Upper lobe of right lung (tissue), 1 donor: ENCODE results near the gene RAB3C. TPM values are rescaled to one million over a fixed set of nuclear protein-coding genes. Genes with fewer than 3 reads are reported as not detected.

Experiments
- ATAC-seq: fragments of 200-7000 bp; cut with Tn5 transposase; one replicate; pipeline ENCODE4 v1.9.1; 2020; ENCODE audit warnings: mild to moderate bottlenecking, moderate library complexity
- DNase-seq: peaks from one replicate; pipeline ENCODE4 v3.0.0-alpha.2; 2020
- H3K27ac ChIP-seq: fragments of 200-600 bp; one replicate; pipeline ENCODE4 v1.8.0; 2022
- H3K27me3 ChIP-seq: fragments of 200-600 bp; one replicate; pipeline ENCODE4 v1.8.0; 2022; ENCODE audit warnings: mild to moderate bottlenecking
- H3K36me3 ChIP-seq: fragments of 200-600 bp; one replicate; pipeline ENCODE4 v1.8.0; 2022
- H3K4me1 ChIP-seq: fragments of 200-600 bp; one replicate; pipeline ENCODE4 v1.8.0; 2022
- H3K4me3 ChIP-seq: fragments of 200-600 bp; one replicate; pipeline ENCODE4 v1.8.0; 2022; ENCODE audit warnings: mild to moderate bottlenecking
- H3K9me3 ChIP-seq: fragments of 200-600 bp; one replicate; pipeline ENCODE4 v1.8.0; 2022
- CTCF ChIP-seq: fragments of 200-600 bp; IDR thresholded peaks from one replicate; pipeline ENCODE4 v1.8.0; 2022; ENCODE audit warnings: antibody characterized with exemption
- intact Hi-C: fragments of 100-400 bp; cut with DNase I; formaldehyde crosslinking; loops from one replicate; pipeline ENCODE4 v1.11.0; 2022
- total RNA-seq: library from RNA; stranded (reverse); fragmentation: NEBNext Ultra II Directional; extraction: Animal tissue kit (Norgen Biotek cat#: 25700); gene quantifications from one replicate; pipeline ENCODE4 v1.2.1, GENCODE V29; 2021
- donor health status: DM: no; HTN: yes; CAD: no; lungs with severe emphysema.

The RAB3C gene
- total RNA-seq, 1 donor from 2014 or later: 0.67 TPM

GRCh38 chr5:58753446-58753845, 170.6 kb downstream of the RAB3C start:
- no peaks in the 10 kb centered on the region for H3K4me1 ChIP-seq

DNA sequence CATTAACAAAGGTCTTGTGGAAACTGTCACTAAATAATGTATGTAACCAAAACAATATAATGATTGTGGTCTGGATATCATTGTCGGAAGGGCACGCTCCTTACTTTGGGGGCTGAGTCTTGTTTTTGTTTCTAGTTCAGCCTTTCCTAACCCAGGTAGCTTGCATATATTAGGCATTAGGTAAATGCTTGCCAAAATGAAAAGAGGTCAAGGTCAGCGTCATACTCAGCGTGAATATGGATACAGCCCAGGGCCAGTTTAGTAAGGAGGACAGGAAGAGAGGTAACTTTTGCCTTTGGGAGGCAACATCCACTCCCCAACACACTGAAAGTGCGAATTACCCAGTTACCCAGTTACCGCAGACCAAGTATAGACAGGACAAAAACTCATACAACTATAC, 171.4 kb downstream of the RAB3C start:
- H3K27me3 ChIP-seq: no peaks in the 10 kb centered on the region
- H3K9me3 ChIP-seq: no peaks in the 10 kb centered on the region
- no peak overlapping the region for H3K4me3 ChIP-seq
- no peak for DNase-seq
- H3K36me3 ChIP-seq: no peaks in the 10 kb centered on the region
- H3K4me1 ChIP-seq: no peaks in the 10 kb centered on the region
- no peak for ATAC-seq
- intact Hi-C loops: no loop called here
- no peak overlapping the region for H3K27ac ChIP-seq
- TF ChIP-seq CTCF: no peak

More at GRCh38 chr5:58753446-58753845, 170.6 kb downstream of the RAB3C start:
- H3K9me3 ChIP-seq: no peaks in the 10 kb centered on the region
- DNase-seq (no peak), ATAC-seq (no peak)
- H3K27ac ChIP-seq: no peak overlapping the region
- H3K27me3 ChIP-seq: no peaks in the 10 kb centered on the region
- intact Hi-C loops: no loop called here
- H3K36me3 ChIP-seq: no peaks in the 10 kb centered on the region
- no peak for TF ChIP-seq CTCF
- H3K4me3 ChIP-seq: no peak overlapping the region

GRCh38 chr5:58755397-58755796, 172.5 kb downstream of the RAB3C start:
- Histone ChIP-seq H3K27ac (no peak overlapping the region), H3K4me1 (no peaks in the 10 kb centered on the region), H3K9me3 (no peaks in the 10 kb centered on the region), H3K36me3 (no peaks in the 10 kb centered on the region), H3K4me3 (no peak overlapping the region), H3K27me3 (no peaks in the 10 kb centered on the region)
- ATAC-seq (no peak), DNase-seq (no peak)
- no peak for TF ChIP-seq CTCF
- intact Hi-C loops: no loop called here

DNA sequence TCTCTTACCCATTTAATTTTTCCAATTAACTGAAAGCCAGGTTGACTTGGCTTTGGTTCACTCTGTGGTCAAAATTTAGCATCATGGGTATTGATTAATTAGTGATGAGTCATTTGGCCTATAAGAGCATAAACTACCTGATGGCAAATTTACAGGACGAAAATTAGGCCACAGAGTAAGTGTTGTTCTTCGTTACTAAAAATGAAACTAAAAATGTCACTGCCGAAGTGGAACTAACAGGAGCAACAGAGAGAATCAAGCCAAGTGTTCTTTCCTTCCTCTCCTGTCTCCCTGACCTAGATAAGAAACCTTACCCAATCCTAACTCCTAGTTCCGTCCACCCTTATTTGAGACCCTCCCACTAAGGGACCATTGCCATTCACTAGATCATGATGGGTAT, 176.9 kb downstream of the RAB3C start:
- H3K9me3 ChIP-seq: no peaks in the 10 kb centered on the region
- TF ChIP-seq CTCF: no peak
- intact Hi-C loops: no loop called here
- H3K4me3 ChIP-seq: peak overlapping the region; percentile 34
- no peaks in the 10 kb centered on the region for H3K27me3 ChIP-seq
- peak; percentile 78 for ATAC-seq
- no peak overlapping the region for H3K27ac ChIP-seq
- no peak for DNase-seq
- H3K36me3 ChIP-seq: no peaks in the 10 kb centered on the region
- no peaks in the 10 kb centered on the region for H3K4me1 ChIP-seq

DNA sequence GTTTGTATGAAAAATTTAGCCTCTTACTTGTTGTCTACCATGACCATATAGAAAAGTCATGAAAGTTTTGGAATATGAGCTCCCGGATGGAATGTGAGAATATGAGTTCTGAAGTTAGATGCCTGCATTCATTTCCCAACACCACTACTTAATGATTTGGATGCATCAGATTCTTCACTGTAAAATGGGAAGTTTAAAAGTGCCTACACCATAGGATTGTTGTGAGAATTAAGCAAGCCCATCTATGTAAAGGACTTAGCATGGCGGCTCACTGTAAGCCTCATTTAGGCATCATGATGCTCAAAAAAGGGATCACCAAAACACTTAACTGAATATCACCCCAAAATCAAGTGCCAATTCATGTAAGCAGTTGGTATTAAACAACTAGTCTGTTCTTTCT, 177.3 kb downstream of the RAB3C start:
- Histone ChIP-seq H3K4me3 (peak overlapping the region; percentile 34), H3K27me3 (no peaks in the 10 kb centered on the region), H3K27ac (no peak overlapping the region), H3K9me3 (no peaks in the 10 kb centered on the region), H3K4me1 (no peaks in the 10 kb centered on the region), H3K36me3 (no peaks in the 10 kb centered on the region)
- TF ChIP-seq CTCF: no peak
- ATAC-seq: peak; percentile 61
- intact Hi-C loops: no loop called here
- no peak for DNase-seq

GRCh38 chr5:58761407-58761806, 178.5 kb downstream of the RAB3C start:
- Histone ChIP-seq H3K9me3 (no peaks in the 10 kb centered on the region), H3K4me3 (no peak overlapping the region), H3K36me3 (no peaks in the 10 kb centered on the region), H3K27ac (no peak overlapping the region), H3K4me1 (no peaks in the 10 kb centered on the region), H3K27me3 (no peaks in the 10 kb centered on the region)
- intact Hi-C loops: no loop called here
- no peak for ATAC-seq
- DNase-seq: no peak
- no peak for TF ChIP-seq CTCF
